Neuronal stem cell (in vitro differentiated cells): ENCODE measurements around the gene INSC.

Experiments used
- DNase-seq: peaks from one replicate; pipeline ENCODE4 v3.0.0-alpha.2; 2013; ENCODE audit warnings: low spot score
- H2AFZ ChIP-seq: one replicate; pipeline ENCODE4 v1.6.1; 2013; ENCODE audit warnings: mild to moderate bottlenecking, low read length, inconsistent platforms
- H2AK5ac ChIP-seq: 2 replicates; pipeline ENCODE4 v1.6.1; 2013; ENCODE audit warnings: low read depth, mild to moderate bottlenecking, inconsistent platforms, low read length, moderate library complexity, mixed read lengths
- H2BK120ac ChIP-seq: 2 replicates; pipeline ENCODE4 v1.6.1; 2013; ENCODE audit warnings: low read depth, mild to moderate bottlenecking, inconsistent platforms, low read length, moderate library complexity, mixed read lengths
- H2BK12ac ChIP-seq: one replicate; pipeline ENCODE4 v1.6.1; 2013; ENCODE audit warnings: low read length, inconsistent platforms
- H2BK15ac ChIP-seq: 2 replicates; pipeline ENCODE4 v1.6.1; 2013; ENCODE audit warnings: mild to moderate bottlenecking, low read length, inconsistent platforms, mixed read lengths
- H2BK5ac ChIP-seq: one replicate; pipeline ENCODE4 v1.6.1; 2013; ENCODE audit warnings: inconsistent platforms, mild to moderate bottlenecking, low read length, moderate library complexity
- H3K14ac ChIP-seq: one replicate; pipeline ENCODE4 v1.6.1; 2013; ENCODE audit warnings: low read length, inconsistent platforms
- H3K18ac ChIP-seq: 2 replicates; pipeline ENCODE4 v1.6.1; 2013; ENCODE audit warnings: low read length, inconsistent platforms
- H3K23ac ChIP-seq: 2 replicates; pipeline ENCODE4 v1.6.1; 2013; ENCODE audit warnings: low read depth, mild to moderate bottlenecking, mixed read lengths, low read length, inconsistent platforms; ENCODE audit not compliant: poor library complexity
- H3K27ac ChIP-seq: replicated peaks from 3 replicates; pipeline ENCODE4 v1.5.1; 2013; ENCODE audit warnings: low read length, inconsistent platforms
- H3K27me3 ChIP-seq, 3 experiments: 2 replicates each; pipeline ENCODE4 v1.6.1; 2013; ENCODE audit warnings: low read length in 3 of 3, mild to moderate bottlenecking in 2 of 3, inconsistent platforms in 1 of 3, low read depth in 1 of 3, mixed read lengths in 1 of 3, moderate library complexity in 1 of 3; ENCODE audit not compliant: control insufficient read depth in 3 of 3, insufficient read depth in 3 of 3
- H3K36me3 ChIP-seq, 2 donors: replicated peaks in 1 of 2; 2 replicates each; pipeline ENCODE4 v1.6.1; 2013; ENCODE audit warnings: low read length in 2 of 2; ENCODE audit not compliant: control insufficient read depth in 2 of 2, insufficient read depth in 2 of 2
- H3K4ac ChIP-seq: 2 replicates; pipeline ENCODE4 v1.6.1; 2013; ENCODE audit warnings: inconsistent platforms, mild to moderate bottlenecking, low read length, moderate library complexity
- H3K4me1 ChIP-seq, 2 donors: 1 replicate in 1 of 2; 2 replicates in 1 of 2; pipeline ENCODE4 v1.6.1; 2013; ENCODE audit warnings: low read length in 2 of 2, low read depth in 1 of 2; ENCODE audit not compliant: control insufficient read depth in 2 of 2, insufficient read depth in 1 of 2
- H3K4me2 ChIP-seq: one replicate; pipeline ENCODE4 v1.6.1; 2013; ENCODE audit warnings: mild to moderate bottlenecking, low read length, inconsistent platforms; ENCODE audit not compliant: insufficient read depth, poor library complexity, severe bottlenecking
- H3K4me3 ChIP-seq, 2 donors: 2 replicates each; pipeline ENCODE4 v1.5.1; 2013; ENCODE audit warnings: low read length in 2 of 2, mild to moderate bottlenecking in 2 of 2, inconsistent platforms in 1 of 2, moderate library complexity in 1 of 2
- H3K79me1 ChIP-seq: one replicate; pipeline ENCODE4 v1.6.1; 2013; ENCODE audit warnings: low read depth, mild to moderate bottlenecking, inconsistent platforms, low read length, moderate library complexity
- H3K9ac ChIP-seq: one replicate; pipeline ENCODE4 v1.6.1; 2013; ENCODE audit warnings: mild to moderate bottlenecking, low read depth, low read length, inconsistent platforms; ENCODE audit not compliant: poor library complexity
- H3K9me3 ChIP-seq, 2 donors: replicated peaks in 1 of 2; 2 replicates each; pipeline versions ENCODE3 to v1.6.1; 2013; ENCODE audit warnings: low read length in 2 of 2, mild to moderate bottlenecking in 2 of 2, inconsistent platforms in 1 of 2, low read depth in 1 of 2, mixed read lengths in 1 of 2, moderate library complexity in 1 of 2; ENCODE audit not compliant: control insufficient read depth in 2 of 2, insufficient read depth in 1 of 2
- H4K8ac ChIP-seq: one replicate; pipeline ENCODE4 v1.6.1; 2013; ENCODE audit warnings: low read depth, mild to moderate bottlenecking, inconsistent platforms, low read length, moderate library complexity
- H4K91ac ChIP-seq: one replicate; pipeline ENCODE4 v1.6.1; 2013; ENCODE audit warnings: low read length, low read depth, mild to moderate bottlenecking, inconsistent platforms; ENCODE audit not compliant: poor library complexity
- WGBS, 2 donors: extraction: QIAGEN DNeasy Blood & Tissue Kit; methylation state at CpG; one replicate each; pipeline ENCODE4 v1.1.7; 2013; ENCODE audit warnings: missing lambda C conversion rate in 2 of 2, mixed read lengths in 1 of 2; ENCODE audit not compliant: insufficient read length in 2 of 2, insufficient replicate concordance in 1 of 2; ENCODE audit errors: extremely low coverage in 2 of 2; 5-methylcytosine and 5-hydroxymethylcytosine counted together

Gene INSC

GRCh38 chr11:15223318-15223717, 108.6 kb downstream of the INSC start:
- H3K4me1 ChIP-seq: no peaks in the 10 kb centered on the region
- no peak overlapping the region for H4K8ac ChIP-seq
- H2BK120ac ChIP-seq: no peak overlapping the region
- no peak overlapping the region for H3K4me3 ChIP-seq
- WGBS, 2 donors: no CpG with 5 or more reads among the region's 1 CpG
- no peak overlapping the region for H2BK15ac ChIP-seq
- no peak for DNase-seq
- H3K14ac ChIP-seq: no peak overlapping the region
- H3K9me3 ChIP-seq: no peaks in the 10 kb centered on the region
- no peak overlapping the region for H3K27ac ChIP-seq
- no peak overlapping the region for H2BK5ac ChIP-seq
- H2AK5ac ChIP-seq: no peak overlapping the region
- no peak overlapping the region for H3K4ac ChIP-seq
- H3K27me3 ChIP-seq: no peaks in the 10 kb centered on the region
- no peaks in the 10 kb centered on the region for H3K36me3 ChIP-seq
- H2AFZ ChIP-seq: no peak overlapping the region
- no peak overlapping the region for H3K9ac ChIP-seq
- H4K91ac ChIP-seq: no peak overlapping the region
- no peak overlapping the region for H3K18ac ChIP-seq
- H2BK12ac ChIP-seq: no peak overlapping the region
- no peak overlapping the region for H3K4me2 ChIP-seq
- no peak overlapping the region for H3K23ac ChIP-seq
- no peaks in the 10 kb centered on the region for H3K79me1 ChIP-seq

GRCh38 chr11:15224466-15224865, 109.7 kb downstream of the INSC start:
- Histone ChIP-seq H2AFZ (no peak overlapping the region), H3K9ac (no peak overlapping the region), H3K18ac (no peak overlapping the region), H3K4me1 (no peaks in the 10 kb centered on the region), H3K4me3 (no peak overlapping the region), H3K4me2 (no peak overlapping the region), H3K36me3 (no peaks in the 10 kb centered on the region), H3K27me3 (no peaks in the 10 kb centered on the region), H2BK12ac (no peak overlapping the region), H2BK15ac (no peak overlapping the region), H2AK5ac (no peak overlapping the region), H4K91ac (no peak overlapping the region), H4K8ac (no peak overlapping the region), H2BK120ac (no peak overlapping the region), H3K79me1 (no peaks in the 10 kb centered on the region), H3K23ac (no peak overlapping the region), H3K9me3 (no peaks in the 10 kb centered on the region), H3K4ac (no peak overlapping the region), H3K27ac (no peak overlapping the region), H2BK5ac (no peak overlapping the region), H3K14ac (no peak overlapping the region)
- WGBS, 2 donors: no CpG with 5 or more reads among the region's 3 CpGs
- no peak for DNase-seq

- no peak for DNase-seq
- Histone ChIP-seq H2BK120ac (no peak overlapping the region), H3K4me3 (no peak overlapping the region), H3K79me1 (no peaks in the 10 kb centered on the region), H3K9ac (no peak overlapping the region), H3K18ac (no peak overlapping the region), H3K4me2 (no peak overlapping the region), H2BK15ac (no peak overlapping the region), H2BK12ac (no peak overlapping the region), H3K27ac (no peak overlapping the region), H4K91ac (no peak overlapping the region), H3K27me3 (no peaks in the 10 kb centered on the region), H3K9me3 (no peaks in the 10 kb centered on the region), H2AFZ (no peak overlapping the region), H2AK5ac (no peak overlapping the region), H4K8ac (no peak overlapping the region), H3K4ac (no peak overlapping the region), H2BK5ac (no peak overlapping the region), H3K23ac (no peak overlapping the region), H3K14ac (no peak overlapping the region), H3K4me1 (no peaks in the 10 kb centered on the region), H3K36me3 (no peaks in the 10 kb centered on the region)
- no CpG with 5 or more reads among the region's 1 CpG for WGBS, 2 donors
These were observed 112.3 kb downstream of the INSC start for GRCh38 chr11:15227011-15227410.

- no peak overlapping the region for H3K27ac ChIP-seq
- no peak overlapping the region for H3K4me2 ChIP-seq
These were observed 113.7 kb downstream of the INSC start for GRCh38 chr11:15228331-15228849.

More at GRCh38 chr11:15228331-15228849, 113.7 kb downstream of the INSC start:
- Histone ChIP-seq H4K8ac (no peak overlapping the region), H3K4ac (no peak overlapping the region), H2BK15ac (no peak overlapping the region), H3K36me3 (no peaks in the 10 kb centered on the region), H3K9me3 (no peaks in the 10 kb centered on the region), H3K9ac (no peak overlapping the region), H3K27me3 (no peaks in the 10 kb centered on the region), H3K23ac (no peak overlapping the region), H3K18ac (no peak overlapping the region), H2BK5ac (no peak overlapping the region), H4K91ac (no peak overlapping the region), H3K14ac (no peak overlapping the region), H3K4me1 (no peaks in the 10 kb centered on the region), H2BK120ac (no peak overlapping the region), H3K4me3 (peak overlapping the region in 1 of 2 donors; percentile 60), H2AFZ (no peak overlapping the region), H3K79me1 (no peaks in the 10 kb centered on the region), H2AK5ac (no peak overlapping the region), H2BK12ac (no peak overlapping the region)
- no CpG with 5 or more reads among the region's 8 CpGs for WGBS, 2 donors
- DNase-seq: no peak
